HG03139 (cell line): ENCODE data around the gene OR52B6.
"Not testable (repeated sequence)": the region's sequence is repeated elsewhere in the genome, so short reads cannot be mapped to it uniquely, and the experiment has no call there.

Experiments
- ATAC-seq: cut with Tn5 transposase; IDR thresholded peaks from one replicate; pipeline ENCODE4 v1.9.1; 2021; ENCODE audit not compliant: unreplicated experiment

OR52B6 gene, protein sequence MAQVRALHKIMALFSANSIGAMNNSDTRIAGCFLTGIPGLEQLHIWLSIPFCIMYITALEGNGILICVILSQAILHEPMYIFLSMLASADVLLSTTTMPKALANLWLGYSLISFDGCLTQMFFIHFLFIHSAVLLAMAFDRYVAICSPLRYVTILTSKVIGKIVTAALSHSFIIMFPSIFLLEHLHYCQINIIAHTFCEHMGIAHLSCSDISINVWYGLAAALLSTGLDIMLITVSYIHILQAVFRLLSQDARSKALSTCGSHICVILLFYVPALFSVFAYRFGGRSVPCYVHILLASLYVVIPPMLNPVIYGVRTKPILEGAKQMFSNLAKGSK

DNA sequence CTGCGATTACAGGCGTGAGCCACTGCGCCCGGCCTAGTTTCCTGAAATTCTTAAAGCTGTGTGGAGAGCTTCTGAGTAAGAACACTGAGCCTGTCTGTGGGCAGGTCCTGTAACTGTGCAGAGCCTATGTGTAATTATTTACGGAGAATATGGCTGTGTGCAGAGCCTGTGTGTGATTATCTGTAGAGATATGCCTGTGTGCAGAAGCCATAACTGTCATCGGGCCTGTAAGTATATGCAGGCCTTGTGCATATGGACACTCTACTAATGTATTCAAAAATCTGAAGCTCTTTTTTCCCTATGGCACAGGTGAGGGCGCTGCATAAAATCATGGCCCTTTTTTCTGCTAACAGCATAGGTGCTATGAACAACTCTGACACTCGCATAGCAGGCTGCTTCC is at the start of gene OR52B6:
Gene OR52B6 (plus strand): TSS at position 301 of the 400 bp plus-strand sequence. CDS start 0 bp downstream, at position 301.
- ATAC-seq = no peak

DNA sequence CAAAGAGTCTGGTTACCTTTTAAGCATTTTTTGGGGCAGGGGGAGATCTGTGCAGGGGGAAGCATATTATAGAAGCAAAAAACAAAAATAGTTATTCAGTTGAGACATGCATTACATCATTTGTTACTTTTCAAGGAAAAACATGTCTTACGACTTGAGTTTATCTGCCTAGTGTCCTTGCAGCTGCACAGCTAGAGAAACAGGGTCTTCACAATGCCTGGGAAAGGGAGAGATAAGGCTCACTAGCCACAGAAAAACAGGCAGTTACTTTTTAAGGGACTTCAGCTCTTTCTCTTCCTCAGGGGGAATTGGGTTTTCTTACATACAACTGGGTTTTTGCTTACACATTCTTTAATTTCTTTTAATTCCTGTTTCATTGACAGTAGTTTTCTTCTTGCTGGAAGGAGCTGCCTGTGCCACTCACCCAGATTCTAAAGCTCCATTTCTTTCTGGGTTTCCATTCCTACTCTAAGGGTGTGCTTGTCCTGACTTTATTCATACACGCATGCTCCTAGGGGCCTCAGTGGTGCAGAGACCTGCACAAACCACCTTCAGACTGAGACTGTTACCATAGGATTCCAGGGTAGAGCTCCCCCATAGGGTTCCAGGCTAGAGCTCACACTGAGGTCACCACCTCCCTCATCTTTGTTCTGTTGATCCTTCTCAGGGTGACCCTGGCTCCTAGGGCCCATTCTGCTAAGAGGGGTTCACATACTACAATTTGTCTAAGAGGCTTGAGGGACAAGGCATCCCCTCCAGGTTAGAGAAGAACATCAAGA is 49.4 kb upstream of the OR52B6 start:
- ATAC-seq = no peak

DNA sequence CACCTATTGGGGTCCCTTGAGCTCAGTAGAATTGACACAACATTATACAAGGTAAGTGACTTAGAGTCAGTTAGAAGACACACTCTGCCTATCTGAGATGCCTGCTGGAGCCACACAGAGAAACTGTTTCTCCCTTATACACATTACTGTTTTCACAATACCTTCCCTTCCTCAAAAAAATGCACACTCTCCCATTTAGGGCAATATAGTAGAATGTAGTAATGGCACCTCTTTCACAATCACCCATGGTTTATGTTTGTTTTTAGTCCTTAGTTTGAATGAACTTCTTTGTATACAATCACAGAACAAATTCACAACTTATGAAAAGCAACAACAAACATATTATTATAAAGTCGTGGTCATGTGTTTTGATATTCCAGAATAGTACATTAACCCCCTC is 46.6 kb upstream of the OR52B6 start:
- no peak for ATAC-seq

- no peak for ATAC-seq
These were observed 44.2 kb upstream of the OR52B6 start for GRCh38 chr11:5536482-5536881.

DNA sequence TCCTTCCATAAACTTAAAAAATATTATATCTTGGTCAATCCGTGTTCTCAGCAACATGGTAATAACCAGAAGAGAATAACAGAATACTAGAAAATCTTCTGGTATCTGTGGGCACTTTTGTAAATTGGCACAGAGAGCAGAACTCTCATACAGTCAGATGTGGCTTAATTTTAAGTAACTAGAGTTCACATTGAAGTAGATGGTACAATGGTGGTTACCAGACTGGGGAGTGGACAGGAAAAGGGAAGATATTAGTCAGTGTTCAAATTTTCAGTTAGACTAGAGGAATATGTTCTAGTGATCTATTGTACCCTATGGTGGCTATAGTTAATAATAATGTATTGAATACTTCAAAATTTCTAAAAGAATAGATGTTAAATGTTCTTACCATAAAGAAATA is 39.2 kb upstream of the OR52B6 start:
- no peak for ATAC-seq

DNA sequence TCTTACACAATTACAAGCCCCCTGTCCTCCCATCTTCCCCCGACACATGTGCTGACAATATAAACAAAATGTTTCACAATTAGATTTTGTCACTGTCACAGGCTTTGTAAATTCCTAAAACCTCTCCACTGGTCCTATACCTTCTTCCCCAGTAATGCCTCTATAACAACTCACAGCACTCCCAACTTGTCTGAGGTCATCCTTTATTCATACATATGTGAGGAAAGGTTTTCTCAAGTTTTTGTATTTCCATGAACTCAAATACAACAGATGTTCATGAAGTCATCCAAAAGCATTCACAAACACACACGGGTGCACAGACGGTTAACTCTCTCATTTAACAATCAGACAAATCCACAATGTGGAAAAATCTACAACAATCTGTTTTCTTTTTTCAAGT is 34.2 kb upstream of the OR52B6 start:
- no peak for ATAC-seq

- peak; percentile 79 for ATAC-seq
These were observed 32.7 kb upstream of the OR52B6 start for GRCh38 chr11:5547982-5548381.

- ATAC-seq = no peak
These were observed 32.2 kb upstream of the OR52B6 start, which contains the start of gene OR52H1 for GRCh38 chr11:5548440-5548839. Gene OR52H1, minus strand, starts transcription at chr11:5548540. Its CDS starts 3,035 bp downstream, at chr11:5545505.

- no peak for ATAC-seq
These were observed 30.1 kb upstream of the OR52B6 start for GRCh38 chr11:5550440-5551095.

GRCh38 chr11:5553343-5553742 is 27.3 kb upstream of the OR52B6 start:
- no peak for ATAC-seq

DNA sequence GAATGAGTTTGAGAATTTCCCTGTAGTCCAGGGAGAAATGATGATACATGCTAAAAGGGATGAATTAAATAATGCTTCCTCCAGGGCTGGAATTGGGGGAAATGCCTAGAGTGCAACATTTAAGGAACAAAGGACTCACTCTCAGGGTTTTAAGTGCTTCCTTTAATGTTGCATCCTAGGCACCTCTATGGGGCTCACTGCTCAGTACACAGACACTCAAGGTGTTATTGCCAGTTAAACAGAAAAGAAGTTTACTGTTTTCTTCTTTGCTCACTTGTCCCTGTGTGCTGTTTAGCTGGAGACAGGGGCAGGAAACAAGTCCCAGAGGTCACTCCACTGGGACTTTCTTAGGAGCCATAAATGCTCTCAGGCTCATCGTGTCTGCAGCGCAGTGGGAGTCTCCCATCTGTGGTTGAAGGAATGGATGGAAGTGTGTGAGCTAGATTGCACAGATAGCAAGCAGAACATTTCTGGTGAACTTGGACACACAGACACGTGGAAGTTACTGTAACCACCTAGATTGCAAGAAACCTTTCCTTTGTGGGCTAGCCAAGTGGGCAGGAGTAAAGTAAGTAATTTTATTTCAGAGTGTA is 24.0 kb upstream of the OR52B6 start:
- ATAC-seq = no peak

GRCh38 chr11:5557751-5558150 is 22.9 kb upstream of the OR52B6 start:
- ATAC-seq = no peak

DNA sequence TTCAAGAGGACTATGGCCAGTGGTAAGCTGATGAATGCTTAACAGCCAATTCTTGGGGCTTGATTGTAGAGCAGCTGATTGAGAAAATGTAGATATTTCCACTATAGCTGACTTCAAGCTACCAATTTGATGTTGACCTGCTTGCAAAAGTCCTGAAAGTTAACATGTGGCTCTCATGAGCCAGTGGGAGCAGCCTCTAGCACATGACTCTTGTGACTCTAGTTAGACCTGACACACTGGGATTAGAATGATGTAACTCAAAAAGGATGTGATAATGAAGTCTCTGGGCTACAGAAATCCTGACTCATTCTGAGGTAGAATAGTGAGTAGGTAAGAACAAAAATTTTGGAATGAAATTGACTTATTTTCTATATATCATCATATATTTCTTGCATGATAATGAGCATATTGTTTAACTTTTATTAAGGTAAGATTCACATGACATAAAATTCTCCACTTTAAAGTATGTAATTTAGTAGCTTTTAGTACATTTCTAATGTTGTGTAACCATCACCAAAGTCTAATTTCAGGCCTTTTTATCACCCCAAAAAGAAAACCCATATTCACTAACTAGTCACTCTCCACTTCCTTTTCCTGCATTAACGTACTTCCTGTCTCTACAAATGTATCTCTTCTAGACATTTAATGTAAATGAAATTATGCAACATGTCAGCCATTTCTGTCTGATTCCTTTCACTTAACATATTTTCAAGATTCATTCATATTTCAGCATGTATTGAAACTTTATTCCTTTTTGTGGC is 16.2 kb upstream of the OR52B6 start:
- no peak for ATAC-seq

DNA sequence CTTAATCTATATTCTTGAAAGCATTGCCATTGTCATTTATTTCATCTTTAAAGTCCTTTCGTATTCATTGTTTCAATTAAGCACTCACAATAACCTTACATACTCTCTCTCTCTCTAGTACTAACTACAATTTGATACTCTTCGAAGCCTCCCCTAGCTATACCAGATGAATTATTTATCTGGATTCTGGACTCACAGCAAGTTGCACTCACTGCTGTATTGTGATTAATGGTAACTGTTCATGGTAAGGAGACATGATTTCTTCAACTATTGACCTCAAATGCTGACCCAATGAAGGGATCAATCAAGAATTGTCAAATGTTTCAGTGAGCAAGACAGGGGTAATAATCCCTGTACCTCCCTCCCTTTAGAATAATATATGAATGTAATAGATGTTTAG is 6.0 kb upstream of the OR52B6 start:
- ATAC-seq = no peak

GRCh38 chr11:5575152-5575551 is 5.5 kb upstream of the OR52B6 start:
- ATAC-seq = no peak

GRCh38 chr11:5577101-5577500 is 3.6 kb upstream of the OR52B6 start:
- no peak for ATAC-seq

DNA sequence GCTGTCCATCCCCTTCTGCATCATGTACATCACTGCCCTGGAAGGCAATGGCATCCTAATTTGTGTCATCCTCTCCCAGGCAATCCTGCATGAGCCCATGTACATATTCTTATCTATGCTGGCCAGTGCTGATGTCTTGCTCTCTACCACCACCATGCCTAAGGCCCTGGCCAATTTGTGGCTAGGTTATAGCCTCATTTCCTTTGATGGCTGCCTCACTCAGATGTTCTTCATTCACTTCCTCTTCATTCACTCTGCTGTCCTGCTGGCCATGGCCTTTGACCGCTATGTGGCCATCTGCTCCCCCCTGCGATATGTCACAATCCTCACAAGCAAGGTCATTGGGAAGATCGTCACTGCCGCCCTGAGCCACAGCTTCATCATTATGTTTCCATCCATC is 337 bp downstream of the OR52B6 start:
- ATAC-seq = no peak

GRCh38 chr11:5584458-5584857 is 3.8 kb downstream of the OR52B6 start:
- not testable (repeated sequence) for ATAC-seq

DNA sequence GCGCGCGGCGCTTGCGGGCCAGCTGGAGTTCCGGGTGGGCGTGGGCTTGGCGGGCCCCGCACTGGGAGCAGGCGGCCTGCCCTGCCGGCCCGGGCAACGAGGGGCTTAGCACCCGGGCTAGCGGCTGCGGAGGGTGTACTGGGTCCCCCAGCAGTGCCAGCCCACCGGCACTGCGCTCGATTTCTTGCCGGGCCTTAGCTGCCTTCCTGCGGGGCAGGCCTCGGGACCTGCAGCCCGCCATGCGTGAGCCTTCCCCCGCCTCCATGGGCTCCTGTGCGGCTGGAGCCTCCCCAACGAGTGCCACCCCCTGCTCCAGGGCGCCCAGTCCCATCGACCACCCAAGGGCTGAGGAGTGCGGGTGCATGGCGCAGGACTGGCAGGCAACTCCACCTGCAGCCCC is 9.2 kb downstream of the OR52B6 start:
- not testable (repeated sequence) for ATAC-seq

- no peak for ATAC-seq
These were observed 10.9 kb downstream of the OR52B6 start for GRCh38 chr11:5591613-5592012.

DNA sequence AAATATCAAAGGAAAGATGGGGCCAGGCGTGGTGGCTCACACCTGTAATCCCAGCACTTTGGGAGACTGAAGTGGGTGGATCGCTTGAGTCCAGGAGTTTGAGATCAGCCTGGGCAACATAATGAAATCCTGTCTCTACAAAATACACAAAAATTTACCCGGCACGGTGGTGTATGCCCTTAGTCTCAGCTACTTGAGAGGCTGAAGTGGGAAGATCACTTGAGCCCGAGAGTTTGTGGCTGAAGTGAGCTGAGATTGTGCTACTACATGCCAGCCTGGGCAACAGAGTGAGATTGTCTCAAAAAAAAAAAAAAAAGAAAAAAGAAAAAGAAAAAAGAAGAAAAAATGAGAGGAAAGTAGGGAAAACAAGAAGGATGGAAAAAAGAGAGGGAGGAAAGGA is 11.9 kb downstream of the OR52B6 start:
- no peak for ATAC-seq
